ENCODE results near the gene PRKCG. TPM values are rescaled to one million over a fixed set of nuclear protein-coding genes. Genes with fewer than 3 reads are reported as not detected.

Gene PRKCG
- polyA plus RNA-seq, 3 donors: 0.01 TPM; not detected in 2

GRCh38 chr19:53905787-53906186 lies 23.8 kb downstream of the PRKCG start:
- no peak overlapping the region for H3K4me3 ChIP-seq (replicated peaks in 1 of 3; ENCODE audit: low read depth in 2 of 3, low read length in 3 of 3)
- WGBS (ENCODE audit: insufficient coverage): no CpG with 5 or more reads among the region's 1 CpG
- H3K4me3 Mint-ChIP-seq: peak overlapping the region in 1 of 2 donors; percentile 78

DNA sequence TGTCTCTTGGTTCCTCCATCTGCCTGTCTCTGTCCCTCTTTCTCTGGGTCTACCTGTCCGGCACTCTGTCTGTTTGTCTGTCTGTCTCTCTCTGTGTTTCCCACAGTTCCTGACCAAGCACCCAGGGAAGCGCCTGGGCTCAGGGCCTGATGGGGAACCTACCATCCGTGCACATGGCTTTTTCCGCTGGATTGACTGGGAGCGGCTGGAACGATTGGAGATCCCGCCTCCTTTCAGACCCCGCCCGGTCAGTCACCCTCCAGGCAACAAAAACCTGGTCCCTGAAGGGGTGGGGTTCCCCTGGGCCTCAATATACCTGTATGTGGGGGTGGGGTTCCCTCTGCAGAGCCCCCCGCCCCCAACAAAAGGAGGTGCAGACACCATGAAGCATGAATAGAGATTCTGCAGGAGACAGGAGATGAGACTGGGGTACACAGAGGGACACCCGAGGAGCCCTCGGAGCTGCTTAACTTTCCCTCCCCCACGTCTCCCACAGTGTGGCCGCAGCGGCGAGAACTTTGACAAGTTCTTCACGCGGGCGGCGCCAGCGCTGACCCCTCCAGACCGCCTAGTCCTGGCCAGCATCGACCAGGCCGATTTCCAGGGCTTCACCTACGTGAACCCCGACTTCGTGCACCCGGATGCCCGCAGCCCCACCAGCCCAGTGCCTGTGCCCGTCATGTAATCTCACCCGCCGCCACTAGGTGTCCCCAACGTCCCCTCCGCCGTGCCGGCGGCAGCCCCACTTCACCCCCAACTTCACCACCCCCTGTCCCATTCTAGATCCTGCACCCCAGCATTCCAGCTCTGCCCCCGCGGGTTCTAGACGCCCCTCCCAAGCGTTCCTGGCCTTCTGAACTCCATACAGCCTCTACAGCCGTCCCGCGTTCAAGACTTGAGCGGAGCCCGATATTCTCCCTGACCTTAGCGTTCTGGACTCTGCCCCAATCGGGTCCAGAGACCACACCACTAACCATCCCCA lies 24.5 kb downstream of the PRKCG start:
- peaks cover 66 to 79% (median 68%) of the 10 kb centered on the region in 3 donors for H3K27me3 Mint-ChIP-seq (ENCODE audit: low read depth in 3 of 3)

More at GRCh38 chr19:53905787-53906186, 23.8 kb downstream of the PRKCG start:
- Mint-ChIP-seq H3K27me3 (ENCODE audit: low read depth in 3 of 3) (peaks cover 60 to 75% (median 64%) of the 10 kb centered on the region in 3 donors), H3K9me3 (peaks cover 0 to 28% (median 22%) of the 10 kb centered on the region in 7 donors), H3K36me3 (peaks cover 14 to 23% of the 10 kb centered on the region in 2 donors), H3K27ac (no peak overlapping the region), H3K4me1 (peaks cover 27% of the 10 kb centered on the region)
- no peaks in the 10 kb centered on the region for H3K36me3 ChIP-seq (replicated peaks in 1 of 2; ENCODE audit: control insufficient read depth in 1 of 2, insufficient read depth in 2 of 2, low read length in 2 of 2)
- TF ChIP-seq, protein P1, sequence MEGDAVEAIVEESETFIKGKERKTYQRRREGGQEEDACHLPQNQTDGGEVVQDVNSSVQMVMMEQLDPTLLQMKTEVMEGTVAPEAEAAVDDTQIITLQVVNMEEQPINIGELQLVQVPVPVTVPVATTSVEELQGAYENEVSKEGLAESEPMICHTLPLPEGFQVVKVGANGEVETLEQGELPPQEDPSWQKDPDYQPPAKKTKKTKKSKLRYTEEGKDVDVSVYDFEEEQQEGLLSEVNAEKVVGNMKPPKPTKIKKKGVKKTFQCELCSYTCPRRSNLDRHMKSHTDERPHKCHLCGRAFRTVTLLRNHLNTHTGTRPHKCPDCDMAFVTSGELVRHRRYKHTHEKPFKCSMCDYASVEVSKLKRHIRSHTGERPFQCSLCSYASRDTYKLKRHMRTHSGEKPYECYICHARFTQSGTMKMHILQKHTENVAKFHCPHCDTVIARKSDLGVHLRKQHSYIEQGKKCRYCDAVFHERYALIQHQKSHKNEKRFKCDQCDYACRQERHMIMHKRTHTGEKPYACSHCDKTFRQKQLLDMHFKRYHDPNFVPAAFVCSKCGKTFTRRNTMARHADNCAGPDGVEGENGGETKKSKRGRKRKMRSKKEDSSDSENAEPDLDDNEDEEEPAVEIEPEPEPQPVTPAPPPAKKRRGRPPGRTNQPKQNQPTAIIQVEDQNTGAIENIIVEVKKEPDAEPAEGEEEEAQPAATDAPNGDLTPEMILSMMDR (IDR thresholded peaks at IDR 0.05): no peak
- intact Hi-C loops (cut with micrococcal nuclease): loop anchor here (2.0 kb wide), 1 partner anchor 125 kb away; no protein-coding TSS in a partner anchor
- no peak overlapping the region for H2AFZ ChIP-seq (ENCODE audit: insufficient read depth, low read depth, low read length, poor library complexity, severe bottlenecking)
- peaks cover 0 to 13% of the 10 kb centered on the region in 2 donors for H3K9me3 ChIP-seq (replicated peaks in 1 of 2; ENCODE audit: control insufficient read depth in 1 of 2, insufficient read depth in 1 of 2, low read length in 2 of 2)
- H3K79me2 ChIP-seq (ENCODE audit: insufficient read depth, low read length): no peaks in the 10 kb centered on the region
- H3K9ac ChIP-seq (ENCODE audit: insufficient read depth, low read length, poor library complexity, severe bottlenecking): no peak overlapping the region
- H4K20me1 ChIP-seq (ENCODE audit: insufficient read depth, low read length): no peaks in the 10 kb centered on the region
- peaks cover 30 to 60% of the 10 kb centered on the region in 2 donors for H3K27me3 ChIP-seq (ENCODE audit: control insufficient read depth in 2 of 2, insufficient read depth in 2 of 2, low read length in 2 of 2)
- no peak overlapping the region for H3K27ac ChIP-seq (ENCODE audit: low read depth in 1 of 2, low read length in 2 of 2)
- no peak overlapping the region for H3K4me2 ChIP-seq (replicated peaks; ENCODE audit: extremely low read depth, low read length, poor library complexity, severe bottlenecking)
- H3K4me1 ChIP-seq (ENCODE audit: control insufficient read depth in 1 of 2, insufficient read depth in 2 of 2, low read length in 2 of 2): peaks cover 14 to 24% of the 10 kb centered on the region in 2 donors
- DNase-seq: no peak

More for the DNA sequence above, 24.5 kb downstream of the PRKCG start:
- Histone ChIP-seq H3K4me1 (ENCODE audit: control insufficient read depth in 1 of 2, insufficient read depth in 2 of 2, low read length in 2 of 2) (peaks cover 14 to 24% of the 10 kb centered on the region in 2 donors), H2AFZ (ENCODE audit: insufficient read depth, low read depth, low read length, poor library complexity, severe bottlenecking) (no peak overlapping the region), H3K27ac (ENCODE audit: low read depth in 1 of 2, low read length in 2 of 2) (no peak overlapping the region), H3K4me2 (replicated peaks; ENCODE audit: extremely low read depth, low read length, poor library complexity, severe bottlenecking) (peak overlapping the region; percentile 13), H3K79me2 (ENCODE audit: insufficient read depth, low read length) (no peaks in the 10 kb centered on the region), H3K27me3 (ENCODE audit: control insufficient read depth in 2 of 2, insufficient read depth in 2 of 2, low read length in 2 of 2) (peaks cover 32 to 67% of the 10 kb centered on the region in 2 donors), H3K9ac (ENCODE audit: insufficient read depth, low read length, poor library complexity, severe bottlenecking) (no peak overlapping the region), H3K4me3 (replicated peaks in 1 of 3; ENCODE audit: low read depth in 2 of 3, low read length in 3 of 3) (no peak overlapping the region), H3K36me3 (replicated peaks in 1 of 2; ENCODE audit: control insufficient read depth in 1 of 2, insufficient read depth in 2 of 2, low read length in 2 of 2) (no peaks in the 10 kb centered on the region), H3K9me3 (replicated peaks in 1 of 2; ENCODE audit: control insufficient read depth in 1 of 2, insufficient read depth in 1 of 2, low read length in 2 of 2) (peaks cover 0 to 16% of the 10 kb centered on the region in 2 donors), H4K20me1 (ENCODE audit: insufficient read depth, low read length) (no peaks in the 10 kb centered on the region)
- peak; percentile 27 to 59 (median 54) for DNase-seq
- peaks cover 27% of the 10 kb centered on the region for H3K4me1 Mint-ChIP-seq
- H3K36me3 Mint-ChIP-seq: peaks cover 14 to 23% of the 10 kb centered on the region in 2 donors
- TF ChIP-seq, protein P1 (IDR thresholded peaks at IDR 0.05): peak; percentile 99
- H3K9me3 Mint-ChIP-seq: peaks cover 0 to 34% (median 22%) of the 10 kb centered on the region in 7 donors
- WGBS (ENCODE audit: insufficient coverage): 14% methylated on average over 41 of the region's 48 CpGs
- peak overlapping the region in 1 of 7 donors; percentile 69 for H3K27ac Mint-ChIP-seq
- intact Hi-C loops (cut with micrococcal nuclease): loop anchor here (2.0 kb wide), 1 partner anchor 124 kb away; no protein-coding TSS in a partner anchor
- peak overlapping the region in 1 of 2 donors; percentile 87 for H3K4me3 Mint-ChIP-seq

Measured in CD14-positive monocyte (primary cell).